Eye (tissue), 1 donor: ENCODE results near the gene LETM1.

Source experiments
- DNase-seq: peaks from one replicate; pipeline ENCODE4 v3.0.0-alpha.2; 2015

LETM1 gene

DNA sequence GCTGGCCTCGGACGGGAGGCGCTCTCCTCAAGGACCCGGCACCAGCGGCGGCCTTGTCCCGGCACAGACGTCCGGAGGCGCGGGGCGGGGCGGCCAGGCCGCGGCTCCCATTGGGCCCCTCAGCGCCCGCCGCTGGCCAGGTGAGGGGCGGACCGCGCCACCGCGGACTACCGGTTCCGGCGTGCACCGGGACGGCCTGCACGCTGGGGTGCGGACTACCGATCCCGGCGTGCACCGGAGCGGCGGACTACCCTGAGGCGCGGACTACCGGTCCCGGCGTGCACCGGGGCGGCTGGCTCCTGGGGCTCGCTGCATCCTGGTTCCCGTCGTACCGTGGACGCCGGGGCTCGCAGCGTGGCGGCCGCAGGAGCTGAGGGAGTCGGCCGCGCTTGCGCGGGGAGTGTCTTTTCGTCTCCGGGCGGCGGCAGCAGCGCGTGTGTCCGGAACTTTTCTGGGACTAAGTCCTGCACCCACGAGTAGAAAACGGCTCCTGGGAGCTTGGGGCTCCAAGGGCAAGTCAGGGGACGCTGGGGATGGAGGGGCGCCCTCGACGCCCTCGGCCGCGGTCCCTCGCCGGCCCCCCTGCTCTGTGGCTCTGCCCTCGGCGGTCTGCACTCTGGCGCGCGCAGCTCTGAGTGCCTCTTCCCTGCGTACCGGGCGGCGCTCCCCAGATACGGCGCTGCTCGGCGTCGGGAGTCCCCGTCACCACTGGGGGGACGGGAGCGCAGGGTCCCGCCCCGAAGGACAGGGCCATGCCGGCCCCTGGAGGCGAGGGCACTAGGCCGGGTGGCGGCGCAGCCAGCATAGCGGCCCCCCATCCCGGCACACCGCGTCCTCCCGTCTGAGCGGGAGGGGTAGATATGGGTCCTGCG, at the start of gene LETM1:
TSS of gene LETM1 (minus strand) at position 86 of the 872 bp plus-strand sequence. CDS start 206 bp downstream, outside the sequence.
- DNase-seq: peak; percentile 95

- DNase-seq: no peak
These were observed 48.1 kb upstream of the LETM1 start for GRCh38 chr4:1904042-1904441.

- no peak for DNase-seq
These were observed 47.1 kb upstream of the LETM1 start for GRCh38 chr4:1903035-1903434.

GRCh38 chr4:1902243-1902642, 46.3 kb upstream of the LETM1 start:
- DNase-seq: no peak

DNA sequence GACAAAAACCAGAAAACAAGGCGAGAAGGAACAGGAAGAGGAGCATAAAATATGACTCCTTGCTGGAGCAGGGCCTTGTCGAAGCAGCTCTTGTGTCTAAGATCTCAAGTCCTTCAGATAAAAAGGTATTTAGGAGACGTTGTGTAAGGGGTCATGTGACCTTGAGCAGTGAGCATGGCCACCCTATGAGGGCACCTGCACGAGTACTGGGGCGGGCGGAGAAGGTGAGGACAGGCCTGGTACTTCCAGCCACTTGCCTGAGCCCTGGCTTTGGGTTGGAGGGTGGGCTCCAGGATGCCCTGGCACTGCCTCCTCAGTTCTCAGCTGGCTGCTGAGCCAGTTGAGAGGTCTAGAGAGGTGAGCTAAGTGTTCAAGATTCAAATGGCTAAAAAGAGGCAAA, 45.2 kb upstream of the LETM1 start:
- no peak for DNase-seq

- no peak for DNase-seq
These were observed 44.7 kb upstream of the LETM1 start for GRCh38 chr4:1900624-1901023.

GRCh38 chr4:1900087-1900433, 44.1 kb upstream of the LETM1 start:
- no peak for DNase-seq

GRCh38 chr4:1899149-1900086, 43.5 kb upstream of the LETM1 start:
- DNase-seq: peak; percentile 93

DNA sequence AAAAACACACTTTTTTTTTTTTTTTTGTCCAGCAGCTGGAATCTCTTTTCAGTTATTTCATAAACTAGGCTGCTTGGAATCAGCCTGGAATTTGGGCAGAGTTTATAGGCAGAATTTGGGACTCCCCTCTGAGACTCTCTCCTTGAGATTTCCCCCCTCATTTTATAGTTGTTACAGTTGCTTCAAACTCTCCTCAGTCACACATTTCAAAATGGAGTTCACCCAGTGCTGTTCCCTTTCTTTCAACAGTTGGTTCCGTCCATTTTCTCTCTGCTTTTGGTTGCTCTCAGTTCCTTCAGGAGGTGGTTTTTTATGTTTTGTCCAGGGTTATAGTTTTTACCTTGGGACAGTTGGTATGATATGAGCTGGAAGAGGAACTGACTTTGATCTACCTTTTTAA, 42.7 kb upstream of the LETM1 start:
- DNase-seq: no peak

GRCh38 chr4:1898007-1898406, 42.1 kb upstream of the LETM1 start:
- no peak for DNase-seq

DNA sequence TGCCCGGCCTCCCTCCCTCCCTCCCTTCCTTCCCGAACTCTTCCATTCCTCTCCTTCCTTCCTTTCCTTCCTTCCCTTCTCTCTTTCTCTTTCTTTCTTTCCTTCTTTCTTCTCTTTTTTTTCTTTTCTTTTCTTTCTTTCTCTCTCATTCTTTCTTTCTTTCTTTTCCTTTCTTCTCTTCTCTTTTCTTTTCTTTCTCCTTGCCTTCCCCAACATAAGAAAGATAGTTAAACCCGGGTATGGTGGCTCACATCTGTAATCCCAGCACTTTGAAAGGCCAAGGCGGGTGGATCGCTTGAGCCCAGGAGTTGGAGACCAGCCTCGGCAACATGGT, 40.7 kb upstream of the LETM1 start:
- no peak for DNase-seq

- no peak for DNase-seq
These were observed 40.2 kb upstream of the LETM1 start for GRCh38 chr4:1895971-1896657.

DNA sequence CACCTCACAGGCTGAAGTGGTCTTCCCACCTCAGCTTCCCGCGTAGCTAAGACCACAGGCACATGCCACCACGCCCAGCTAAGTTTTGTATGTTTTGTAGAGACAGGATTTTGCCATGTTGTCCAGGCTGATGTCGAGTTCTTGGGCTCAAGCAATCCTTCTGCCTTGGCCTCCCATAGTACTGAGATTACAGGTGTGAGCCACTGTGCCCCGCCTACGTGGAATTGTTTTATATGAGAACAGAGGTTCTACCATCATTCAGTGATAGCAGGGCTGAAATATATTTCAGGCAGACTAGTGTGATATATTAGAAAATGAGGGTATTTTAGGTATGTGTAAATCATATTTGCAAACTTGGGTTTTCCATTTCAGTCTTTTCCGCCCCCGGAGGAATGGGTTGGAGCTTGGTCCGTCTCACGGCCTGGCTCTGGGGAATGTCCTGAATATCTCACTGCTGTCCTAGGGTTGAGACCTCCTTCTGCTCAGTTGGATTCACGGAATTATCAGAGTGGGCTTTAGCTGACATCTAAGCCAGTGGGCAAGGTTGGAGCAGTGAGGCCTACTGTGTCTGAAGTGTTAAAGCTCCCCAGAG, 35.1 kb upstream of the LETM1 start:
- DNase-seq: no peak

DNA sequence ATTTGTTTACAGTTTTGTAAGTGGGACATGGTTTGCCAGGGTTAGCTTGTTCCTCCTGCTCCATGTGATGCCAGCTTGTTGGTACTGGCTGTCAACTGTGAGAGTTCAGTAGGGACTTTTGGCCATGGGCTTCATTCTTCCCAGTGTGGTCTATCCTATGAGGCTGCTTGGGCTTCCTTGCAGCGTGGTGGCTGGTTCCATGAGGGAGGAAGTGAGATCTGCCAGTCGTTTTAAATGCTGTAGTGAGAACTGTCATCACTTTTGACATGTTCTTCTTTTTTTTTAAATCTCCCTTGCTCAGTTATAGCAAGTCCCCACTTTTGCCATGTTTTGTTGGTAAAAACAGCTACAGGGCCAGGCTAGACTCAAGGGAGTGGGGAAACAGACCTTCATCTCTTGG, 31.1 kb upstream of the LETM1 start:
- DNase-seq: no peak

- DNase-seq: no peak
These were observed 29.5 kb upstream of the LETM1 start for GRCh38 chr4:1885414-1885813.

- DNase-seq: no peak
These were observed 27.6 kb upstream of the LETM1 start for GRCh38 chr4:1883583-1883982.

DNA sequence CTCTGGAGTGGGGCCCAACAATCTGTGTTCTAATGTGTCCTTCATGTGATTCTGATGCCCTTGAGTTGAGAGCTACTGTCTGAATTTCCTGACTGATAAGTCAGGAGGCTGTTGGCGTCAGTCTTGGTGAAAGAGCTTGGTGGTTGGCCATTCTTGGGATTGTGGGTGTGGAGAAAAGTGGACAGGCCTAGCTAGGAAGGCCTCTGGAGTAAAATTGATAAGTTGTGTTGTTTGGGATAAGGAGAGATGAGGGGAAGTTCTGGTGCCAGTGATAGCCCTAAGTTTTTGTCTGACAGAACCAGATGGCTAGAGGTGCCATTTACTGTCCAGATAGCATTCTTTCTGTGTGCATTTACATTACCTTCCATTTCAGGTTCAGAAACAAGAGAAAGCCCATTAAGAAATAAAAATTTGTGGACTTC, 26.9 kb upstream of the LETM1 start:
- DNase-seq: no peak

DNA sequence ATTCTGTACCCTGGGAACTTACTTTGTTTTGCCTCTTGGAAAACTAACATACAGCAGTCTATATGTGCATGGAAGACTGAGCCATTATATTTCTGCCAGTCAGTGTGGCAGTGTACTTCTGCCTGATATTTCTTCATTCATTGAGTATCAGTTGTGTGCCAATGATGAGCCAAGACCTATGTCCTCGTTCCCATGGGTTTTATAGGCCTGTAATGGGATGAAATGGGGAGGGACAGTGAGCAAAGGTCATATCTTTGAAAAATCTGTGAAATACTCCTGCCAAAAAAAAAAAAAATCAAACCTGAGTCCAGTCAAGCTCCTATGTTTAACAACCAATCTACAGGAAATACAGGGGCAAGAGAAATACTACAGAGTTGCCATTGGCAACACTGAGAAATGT, 24.4 kb upstream of the LETM1 start:
- DNase-seq: no peak

- DNase-seq: no peak
These were observed 23.5 kb upstream of the LETM1 start for GRCh38 chr4:1879485-1879884.

DNA sequence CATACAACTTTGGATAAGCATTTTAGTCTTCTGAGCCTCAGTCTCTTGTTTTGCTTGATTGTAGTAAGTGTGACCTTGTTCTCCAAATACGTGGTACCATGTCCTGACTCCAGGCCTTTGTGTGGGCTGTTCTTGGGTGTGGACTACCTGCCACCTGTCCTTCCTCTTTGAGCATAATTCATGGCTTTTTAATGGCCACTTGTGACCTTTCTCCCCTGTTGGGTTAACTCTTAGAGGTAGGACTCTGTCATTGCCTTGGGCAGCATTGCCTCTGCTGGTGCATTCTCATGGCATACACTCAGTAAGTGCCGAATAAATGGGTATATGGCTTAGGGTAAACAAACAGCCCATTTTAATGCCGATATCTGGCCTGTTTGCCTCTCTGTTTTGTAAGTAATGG, 18.2 kb upstream of the LETM1 start:
- DNase-seq: no peak

- no peak for DNase-seq
These were observed 17.8 kb upstream of the LETM1 start for GRCh38 chr4:1873776-1874175.

- DNase-seq: no peak
These were observed 17.3 kb upstream of the LETM1 start for GRCh38 chr4:1873291-1873690.

DNA sequence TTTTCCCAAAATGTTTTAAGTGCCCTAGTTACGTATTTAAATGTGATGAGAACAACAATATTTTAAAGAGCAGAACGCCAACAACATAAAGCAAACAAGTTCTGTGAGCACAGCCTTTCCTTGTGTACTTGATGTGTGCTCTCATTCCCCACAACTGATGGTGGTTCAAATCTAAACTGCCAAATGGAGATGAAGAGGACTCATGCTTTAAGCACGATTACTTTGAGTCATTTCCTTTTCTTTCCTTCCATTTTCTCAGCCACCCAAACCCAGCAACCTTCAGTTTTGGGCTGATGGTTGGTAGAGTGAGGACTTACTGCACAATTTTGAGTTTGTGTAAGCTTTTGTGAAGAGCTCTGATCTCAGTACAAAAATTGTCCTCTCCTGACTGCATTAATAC, 16.9 kb upstream of the LETM1 start:
- DNase-seq: no peak
